ENCODE data around the gene TRAPPC6A. TPM values are rescaled to one million over a fixed set of nuclear protein-coding genes. Genes with fewer than 3 reads are reported as not detected.

Gene TRAPPC6A
- total RNA-seq, 1 donor from 2014 or later: 19.0 TPM

Other genes with a start within 250 kb of the TRAPPC6A start
- not detected in 2 replicates for gene APOC4, start 236.0 kb downstream of the TRAPPC6A start, total RNA-seq
- not detected in 2 replicates for gene APOC2, start 232.2 kb downstream of the TRAPPC6A start, total RNA-seq
- 23.2 and 52.6 TPM in 2 replicates for gene CLPTM1, start 222.9 kb downstream of the TRAPPC6A start, total RNA-seq
- 8.2 and 16.2 TPM in 2 replicates for gene RELB, start 176.8 kb downstream of the TRAPPC6A start, total RNA-seq
- 4.2 and 6.6 TPM in 2 replicates for gene CLASRP, start 139.2 kb downstream of the TRAPPC6A start, total RNA-seq
- 0.13 and 0.25 TPM in 2 replicates for gene ZNF296, start 101.8 kb downstream of the TRAPPC6A start, total RNA-seq
- gene GEMIN7, start 99.0 kb downstream of the TRAPPC6A start, total RNA-seq: 17.7 and 22.0 TPM in 2 replicates
- 18.2 and 26.4 TPM in 2 replicates for gene PPP1R37, start 85.1 kb downstream of the TRAPPC6A start, total RNA-seq
- gene NKPD1, start 17.3 kb downstream of the TRAPPC6A start, total RNA-seq: 0.13 TPM in 2 replicates
- gene BLOC1S3, start 547 bp upstream of the TRAPPC6A start, total RNA-seq: 2.6 and 4.0 TPM in 2 replicates
- gene EXOC3L2, start 67.2 kb upstream of the TRAPPC6A start, total RNA-seq: 0.63 and 1.0 TPM in 2 replicates
- 7.4 and 19.8 TPM in 2 replicates for gene MARK4, start 73.0 kb upstream of the TRAPPC6A start, total RNA-seq
- 0.13 TPM in 1 of 2 replicates, not detected in the other for gene CKM, start 144.6 kb upstream of the TRAPPC6A start, total RNA-seq
- 0.13 and 0.25 TPM in 2 replicates for gene KLC3, start 162.5 kb upstream of the TRAPPC6A start, total RNA-seq
- 14.5 and 19.7 TPM in 2 replicates for gene ERCC2, start 192.3 kb upstream of the TRAPPC6A start, total RNA-seq
- 10.0 and 20.7 TPM in 2 replicates for gene PPP1R13L, start 226.8 kb upstream of the TRAPPC6A start, total RNA-seq
- gene POLR1G, start 228.4 kb upstream of the TRAPPC6A start, total RNA-seq: 7.0 and 7.4 TPM in 2 replicates
- 46.1 and 57.3 TPM in 2 replicates for gene ERCC1, start 245.7 kb upstream of the TRAPPC6A start, total RNA-seq